ENCODE results near the gene IKBIP.

DNA sequence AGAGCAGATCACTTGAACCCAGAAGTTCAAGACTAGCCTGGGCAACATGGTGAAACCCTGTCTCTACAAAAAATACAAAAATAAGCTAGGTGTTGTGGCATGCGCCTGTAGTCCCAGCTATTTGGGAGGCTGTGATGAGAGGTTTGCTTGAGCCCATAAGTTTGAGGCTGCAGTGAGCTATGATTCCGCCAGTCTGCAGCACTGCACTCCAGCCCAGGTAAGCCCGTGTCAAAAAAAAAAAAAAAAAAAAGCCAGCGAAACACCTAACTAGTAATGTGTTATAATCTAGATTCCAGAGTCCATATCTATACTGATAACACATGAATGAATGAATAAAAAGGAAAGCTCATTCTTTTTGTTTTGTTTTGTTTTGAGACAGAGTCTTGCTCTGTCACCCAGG lies 69.6 kb downstream of the IKBIP start:
- TF ChIP-seq, protein P1, sequence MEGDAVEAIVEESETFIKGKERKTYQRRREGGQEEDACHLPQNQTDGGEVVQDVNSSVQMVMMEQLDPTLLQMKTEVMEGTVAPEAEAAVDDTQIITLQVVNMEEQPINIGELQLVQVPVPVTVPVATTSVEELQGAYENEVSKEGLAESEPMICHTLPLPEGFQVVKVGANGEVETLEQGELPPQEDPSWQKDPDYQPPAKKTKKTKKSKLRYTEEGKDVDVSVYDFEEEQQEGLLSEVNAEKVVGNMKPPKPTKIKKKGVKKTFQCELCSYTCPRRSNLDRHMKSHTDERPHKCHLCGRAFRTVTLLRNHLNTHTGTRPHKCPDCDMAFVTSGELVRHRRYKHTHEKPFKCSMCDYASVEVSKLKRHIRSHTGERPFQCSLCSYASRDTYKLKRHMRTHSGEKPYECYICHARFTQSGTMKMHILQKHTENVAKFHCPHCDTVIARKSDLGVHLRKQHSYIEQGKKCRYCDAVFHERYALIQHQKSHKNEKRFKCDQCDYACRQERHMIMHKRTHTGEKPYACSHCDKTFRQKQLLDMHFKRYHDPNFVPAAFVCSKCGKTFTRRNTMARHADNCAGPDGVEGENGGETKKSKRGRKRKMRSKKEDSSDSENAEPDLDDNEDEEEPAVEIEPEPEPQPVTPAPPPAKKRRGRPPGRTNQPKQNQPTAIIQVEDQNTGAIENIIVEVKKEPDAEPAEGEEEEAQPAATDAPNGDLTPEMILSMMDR (conservative IDR thresholded peaks at IDR 0.05 in 1 of 2, IDR thresholded peaks at IDR 0.05 in 1 of 2; ENCODE audit: extremely low read depth in 1 of 2, insufficient read depth in 1 of 2, low read depth in 1 of 2, low read length in 2 of 2) = no peak
- no peak for TF ChIP-seq EZH2 (IDR thresholded peaks at IDR 0.05; ENCODE audit: borderline replicate concordance, low read length)

Data from mammary epithelial cell (primary cell).